Embryonic facial prominence (tissue), 1 donor: Measurements from ENCODE around the gene SEC22A.

Experiments used
- DNase-seq: peaks from one replicate; pipeline ENCODE4 v3.0.0-alpha.2; 2016; ENCODE audit errors: extremely low spot score

Gene SEC22A

GRCh38 chr3:123201557-123202427 is at the start of gene SEC22A:
SEC22A (plus strand) TSS chr3:123201943; CDS start chr3:123209218, 7,275 bp downstream.
- DNase-seq: peak; percentile 92

GRCh38 chr3:123152687-123153086 is 49.1 kb upstream of the SEC22A start:
- no peak for DNase-seq

- DNase-seq: no peak
These were observed 48.4 kb upstream of the SEC22A start for GRCh38 chr3:123153125-123154019.

- no peak for DNase-seq
These were observed 47.4 kb upstream of the SEC22A start for GRCh38 chr3:123154020-123154985.

- DNase-seq: no peak
These were observed 46.2 kb upstream of the SEC22A start for GRCh38 chr3:123155471-123156011.

GRCh38 chr3:123156276-123156995 is 45.3 kb upstream of the SEC22A start:
- no peak for DNase-seq

GRCh38 chr3:123157209-123157597 is 44.5 kb upstream of the SEC22A start:
- no peak for DNase-seq

GRCh38 chr3:123157598-123158287 is 44.0 kb upstream of the SEC22A start:
- no peak for DNase-seq

- no peak for DNase-seq
These were observed 43.4 kb upstream of the SEC22A start for GRCh38 chr3:123158330-123158729.

GRCh38 chr3:123158899-123159390 is 42.8 kb upstream of the SEC22A start:
- DNase-seq: no peak

- no peak for DNase-seq
These were observed 41.7 kb upstream of the SEC22A start for GRCh38 chr3:123159926-123160635.

GRCh38 chr3:123161167-123161566 is 40.6 kb upstream of the SEC22A start:
- DNase-seq: no peak

- no peak for DNase-seq
These were observed 38.6 kb upstream of the SEC22A start for GRCh38 chr3:123163141-123163540.

- DNase-seq: no peak
These were observed 36.6 kb upstream of the SEC22A start for GRCh38 chr3:123165163-123165562.

GRCh38 chr3:123167686-123168085 is 34.1 kb upstream of the SEC22A start:
- no peak for DNase-seq

- DNase-seq: no peak
These were observed 33.6 kb upstream of the SEC22A start for GRCh38 chr3:123168122-123168521.

GRCh38 chr3:123168605-123169004 is 33.1 kb upstream of the SEC22A start:
- DNase-seq: no peak

- no peak for DNase-seq
These were observed 32.2 kb upstream of the SEC22A start for GRCh38 chr3:123169492-123169929.

- no peak for DNase-seq
These were observed 31.8 kb upstream of the SEC22A start for GRCh38 chr3:123169930-123170329.
